GM23338 (cell line): ENCODE measurements around the gene PRR11. TPM values are rescaled to one million over a fixed set of nuclear protein-coding genes. Genes with fewer than 3 reads are reported as not detected.

Experiments used
- ATAC-seq: fragments of 200-7000 bp; cut with Tn5 transposase; 3 replicates; pipeline ENCODE4 v1.9.1; 2020
- DNase-seq: peaks from one replicate; pipeline ENCODE4 v3.0.0-alpha.2; 2015; ENCODE audit warnings: low spot score
- H2AFZ ChIP-seq: fragments of 200-600 bp; sonication (generic); 2 replicates; pipeline ENCODE4 v1.8.0; 2016; ENCODE audit warnings: antibody characterized with exemption, mild to moderate bottlenecking, moderate library complexity
- H3F3A ChIP-seq: fragments of 200-600 bp; sonication (generic); replicated peaks from 2 replicates; pipeline ENCODE4 v1.8.0; 2017; ENCODE audit warnings: antibody characterized with exemption, mixed run types, low read depth
- H3K27ac ChIP-seq: fragments of 200-600 bp; sonication (generic); 2 replicates; pipeline ENCODE4 v1.6.1; 2016; ENCODE audit warnings: low read depth
- H3K27me3 ChIP-seq: fragments of 200-600 bp; sonication (generic); 2 replicates; pipeline ENCODE4 v1.8.0; 2016; ENCODE audit warnings: mild to moderate bottlenecking, mixed run types, moderate library complexity; ENCODE audit not compliant: insufficient read depth
- H3K36me3 ChIP-seq: fragments of 200-600 bp; sonication (generic); 2 replicates; pipeline ENCODE4 v1.8.0; 2016; ENCODE audit warnings: mild to moderate bottlenecking; ENCODE audit not compliant: insufficient read depth
- H3K4me1 ChIP-seq: fragments of 200-600 bp; sonication (generic); 2 replicates; pipeline ENCODE4 v1.8.0; 2016; ENCODE audit warnings: mild to moderate bottlenecking, moderate library complexity; ENCODE audit not compliant: insufficient read depth
- H3K4me2 ChIP-seq: fragments of 200-600 bp; sonication (generic); 2 replicates; pipeline ENCODE4 v1.7.1; 2017; ENCODE audit warnings: mixed run types
- H3K4me3 ChIP-seq: fragments of 200-600 bp; sonication (generic); 2 replicates; pipeline ENCODE4 v1.6.1; 2016; ENCODE audit warnings: mixed run types
- H3K79me2 ChIP-seq: fragments of 200-600 bp; sonication (generic); replicated peaks from 2 replicates; pipeline ENCODE4 v1.8.0; 2017; ENCODE audit warnings: mild to moderate bottlenecking; ENCODE audit not compliant: insufficient read depth
- H3K9me2 ChIP-seq: fragments of 200-600 bp; sonication (generic); 2 replicates; pipeline ENCODE4 v1.8.0; 2017; ENCODE audit not compliant: insufficient read depth
- H4K20me1 ChIP-seq: fragments of 200-600 bp; sonication (generic); replicated peaks from 2 replicates; pipeline ENCODE4 v1.8.0; 2017; ENCODE audit warnings: mild to moderate bottlenecking; ENCODE audit not compliant: insufficient read depth
- H3K27ac Mint-ChIP-seq: 2 replicates; pipeline ENCODE4 v1.8.0; 2020; ENCODE audit warnings: inconsistent platforms, mild to moderate bottlenecking, moderate library complexity, mixed read lengths
- H3K27me3 Mint-ChIP-seq: 3 replicates; pipeline ENCODE4 v1.8.0; 2022; ENCODE audit warnings: low read depth, mild to moderate bottlenecking, moderate library complexity, mixed read lengths, inconsistent platforms; ENCODE audit not compliant: insufficient read depth, poor library complexity
- H3K36me3 Mint-ChIP-seq: 3 replicates; pipeline ENCODE4 v1.8.0; 2021; ENCODE audit warnings: low read depth, mild to moderate bottlenecking, inconsistent platforms, moderate library complexity, mixed read lengths
- H3K4me1 Mint-ChIP-seq: 3 replicates; pipeline ENCODE4 v1.8.0; 2020; ENCODE audit warnings: mild to moderate bottlenecking, inconsistent platforms, mixed read lengths
- H3K4me3 Mint-ChIP-seq: 3 replicates; pipeline ENCODE4 v1.8.0; 2021; ENCODE audit warnings: moderate library complexity, mild to moderate bottlenecking, inconsistent platforms, mixed read lengths
- H3K9me3 Mint-ChIP-seq: 3 replicates; pipeline ENCODE4 v1.8.0; 2020; ENCODE audit warnings: moderate library complexity, mild to moderate bottlenecking, inconsistent platforms, mixed read lengths
- CREB1 ChIP-seq: fragments of 250-450 bp; sonication (Bioruptor Pico); IDR thresholded peaks from 2 replicates; pipeline ENCODE4 v1.5.0; 2020; ENCODE audit warnings: low read depth, mild to moderate bottlenecking, moderate library complexity
- CTCF ChIP-seq, 2 experiments: fragments of 200-600 bp in 1 of 2; sonication (generic) in 1 of 2; conservative IDR thresholded peaks; 2 replicates each; pipeline versions ENCODE4 v1.5.1 to v1.6.1; 2016 to 2017; ENCODE audit warnings: antibody characterized with exemption in 2 of 2, low read depth in 2 of 2, mild to moderate bottlenecking in 2 of 2, moderate library complexity in 1 of 2
- EZH2 ChIP-seq: fragments of 200-600 bp; sonication (generic); IDR thresholded peaks from one replicate; pipeline ENCODE4 v1.8.0; 2017; ENCODE audit warnings: antibody characterized with exemption, mild to moderate bottlenecking, low read depth; ENCODE audit not compliant: unreplicated experiment
- EZH2phosphoT487 ChIP-seq: fragments of 200-600 bp; sonication (generic); IDR thresholded peaks from one replicate; pipeline ENCODE4 v1.8.1; 2018; ENCODE audit warnings: antibody characterized with exemption; ENCODE audit not compliant: unreplicated experiment
- NANOG ChIP-seq: IDR thresholded peaks from 2 replicates; pipeline ENCODE4 v1.6.1; 2016; ENCODE audit warnings: antibody characterized with exemption, borderline replicate concordance
- POLR2AphosphoS5 ChIP-seq: IDR thresholded peaks from 2 replicates; pipeline ENCODE4 v1.6.1; 2016; ENCODE audit warnings: antibody characterized with exemption, low read depth
- STAT1 ChIP-seq: IDR thresholded peaks from one replicate; pipeline ENCODE4 v1.6.1; 2016; ENCODE audit warnings: antibody characterized with exemption; ENCODE audit not compliant: unreplicated experiment
- ZNF114 ChIP-seq: fragments of 250-450 bp; sonication (Bioruptor Pico); IDR thresholded peaks from 2 replicates; pipeline ENCODE4 v1.5.0; 2020; ENCODE audit warnings: mild to moderate bottlenecking, moderate library complexity
- ZNF331 ChIP-seq: fragments of 250-450 bp; sonication (Bioruptor Pico); IDR thresholded peaks from 2 replicates; pipeline ENCODE4 v1.5.0; 2020; ENCODE audit warnings: low read depth, mild to moderate bottlenecking, moderate library complexity
- polyA plus RNA-seq: library from polyadenylated mRNA; unstranded; fragments of >200 nt; fragmentation: Nextera tagmentation; extraction: Ambion mirVana; gene quantifications from 2 replicates; pipeline ENCODE4 v1.2.1, GENCODE V29; 2016
- total RNA-seq: library from RNA; depleted of rRNA; stranded (reverse); fragments of >200 nt; shearing (Covaris generic); gene quantifications from 2 replicates; pipeline ENCODE4 v1.2.3, GENCODE V29; 2014
- TF ChIP-seq, protein P1 (sequence below): IDR thresholded peaks from 2 replicates; pipeline ENCODE4 v1.6.1; 2016; ENCODE audit warnings: antibody characterized with exemption

The PRR11 gene
- total and polyA plus RNA-seq, 2 experiments from 2014 or later, result 42.7 to 55.9 TPM

- Histone ChIP-seq H3K36me3 (no peaks in the 10 kb centered on the region), H3F3A (0 out of 2 replicates have a peak, but pooled peaks cover 6% of the 10 kb centered on the region), H3K27ac (no peak overlapping the region), H3K79me2 (no peaks in the 10 kb centered on the region), H3K4me2 (peak overlapping the region; percentile 87), H2AFZ (peak overlapping the region; percentile 93), H3K4me1 (no peaks in the 10 kb centered on the region), H4K20me1 (no peaks in the 10 kb centered on the region), H3K4me3 (peak overlapping the region; percentile 85), H3K27me3 (peaks cover 9% of the 10 kb centered on the region; the same call in 1 of the 2 replicates), H3K9me2 (no peaks in the 10 kb centered on the region)
- peak overlapping the region; percentile 92 for H3K4me3 Mint-ChIP-seq
- TF ChIP-seq ZNF114 (no peak), EZH2 (no peak), ZNF331 (CRISPR knock-in tag) (no peak), CREB1 (no peak), STAT1 (no peak), POLR2AphosphoS5 (no peak), CTCF (conservative IDR thresholded peaks at IDR 0.05; ENCODE audit: low read depth in 2 of 2) (no peak), NANOG (no peak)
- no peaks in the 10 kb centered on the region; the same call in 2 of the 3 replicates for H3K36me3 Mint-ChIP-seq
- DNase-seq (no peak), ATAC-seq (no peak)
- H3K27me3 Mint-ChIP-seq, result peaks cover 5% of the 10 kb centered on the region
- H3K9me3 Mint-ChIP-seq, result no peaks in the 10 kb centered on the region
- peaks cover 6% of the 10 kb centered on the region; the same call in 2 of the 3 replicates for H3K4me1 Mint-ChIP-seq
- H3K27ac Mint-ChIP-seq, result peak overlapping the region; percentile 88; the same call in 1 of the 2 replicates
Measured at GRCh38 chr17:59219992-59220327, 64.4 kb downstream of the PRR11 start.

DNA sequence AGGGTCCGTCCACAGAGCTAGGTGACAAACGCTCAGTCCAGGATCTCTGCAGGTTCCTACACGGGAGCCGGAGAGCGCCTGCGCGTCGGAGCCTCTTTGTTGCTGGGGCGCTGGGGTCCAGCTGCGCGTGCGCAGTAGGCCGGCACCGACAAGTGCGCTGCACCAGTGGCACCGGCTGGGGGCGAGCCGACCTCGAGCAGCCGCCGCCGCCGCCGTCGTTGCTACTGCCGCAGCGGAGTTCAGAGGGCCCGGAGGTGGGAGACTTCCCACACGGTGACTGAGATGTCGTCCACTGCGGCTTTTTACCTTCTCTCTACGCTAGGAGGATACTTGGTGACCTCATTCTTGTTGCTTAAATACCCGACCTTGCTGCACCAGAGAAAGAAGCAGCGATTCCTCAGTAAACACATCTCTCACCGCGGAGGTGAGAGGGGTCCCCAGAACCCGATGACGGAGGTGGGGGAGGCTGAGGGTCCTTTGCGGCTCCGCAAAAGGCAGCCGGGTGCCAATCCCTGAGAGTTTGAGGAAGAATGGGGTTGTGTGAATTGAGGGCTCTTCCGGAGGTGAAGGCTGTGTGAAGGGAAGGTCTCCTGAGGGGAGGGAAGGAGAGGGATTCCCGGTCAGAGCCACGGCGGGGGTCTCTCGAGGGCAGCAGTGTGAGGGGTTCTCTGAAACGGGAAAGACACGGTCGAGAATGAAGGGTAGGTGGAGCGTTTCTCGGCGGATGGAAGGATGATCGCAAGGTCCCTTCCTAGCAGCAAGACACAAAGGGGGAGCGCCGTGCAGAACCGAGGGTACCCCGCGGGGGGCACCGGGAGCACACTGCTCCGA lies 65.0 kb downstream of the PRR11 start, which contains the start of gene GDPD1:
Gene GDPD1, plus strand, starts transcription at position 184 of the 831 bp plus-strand sequence. Its CDS starts 99 bp downstream, at position 283.
- no peaks in the 10 kb centered on the region for H3K9me2 ChIP-seq
- Mint-ChIP-seq H3K36me3 (no peaks in the 10 kb centered on the region), H3K4me1 (peaks cover 6% of the 10 kb centered on the region; the same call in 2 of the 3 replicates), H3K27me3 (peaks cover 5% of the 10 kb centered on the region), H3K27ac (peak within 1 kb of the TSS; percentile 89), H3K4me3 (peak within 1 kb of the TSS; percentile 92), H3K9me3 (no peaks in the 10 kb centered on the region)
- H3K36me3 ChIP-seq, result no peaks in the 10 kb centered on the region
- peak within 1 kb of the TSS; percentile 85 for H3K4me3 ChIP-seq
- ATAC-seq, result peak; percentile 96
- no peaks in the 10 kb centered on the region for H3K4me1 ChIP-seq
- peak; percentile 98 for DNase-seq
- peak within 1 kb of the TSS; percentile 87 for H3K4me2 ChIP-seq
- H3K79me2 ChIP-seq, result no peaks in the 10 kb centered on the region
- H4K20me1 ChIP-seq, result no peaks in the 10 kb centered on the region
- H3F3A ChIP-seq, result 0 out of 2 replicates have a peak, but pooled peaks cover 6% of the 10 kb centered on the region
- peak within 1 kb of the TSS; percentile 92 for H3K27ac ChIP-seq
- peak within 1 kb of the TSS; percentile 100 for H2AFZ ChIP-seq
- H3K27me3 ChIP-seq, result peaks cover 9% of the 10 kb centered on the region; the same call in 1 of the 2 replicates
- TF ChIP-seq STAT1 (no peak), CTCF (conservative IDR thresholded peaks at IDR 0.05; ENCODE audit: low read depth in 2 of 2) (peak; percentile 44 to 71), POLR2AphosphoS5 (peak; percentile 83), NANOG (no peak), ZNF114 (no peak), EZH2 (peak; percentile 34), EZH2phosphoT487 (no peak)
- TF ChIP-seq, protein P1, sequence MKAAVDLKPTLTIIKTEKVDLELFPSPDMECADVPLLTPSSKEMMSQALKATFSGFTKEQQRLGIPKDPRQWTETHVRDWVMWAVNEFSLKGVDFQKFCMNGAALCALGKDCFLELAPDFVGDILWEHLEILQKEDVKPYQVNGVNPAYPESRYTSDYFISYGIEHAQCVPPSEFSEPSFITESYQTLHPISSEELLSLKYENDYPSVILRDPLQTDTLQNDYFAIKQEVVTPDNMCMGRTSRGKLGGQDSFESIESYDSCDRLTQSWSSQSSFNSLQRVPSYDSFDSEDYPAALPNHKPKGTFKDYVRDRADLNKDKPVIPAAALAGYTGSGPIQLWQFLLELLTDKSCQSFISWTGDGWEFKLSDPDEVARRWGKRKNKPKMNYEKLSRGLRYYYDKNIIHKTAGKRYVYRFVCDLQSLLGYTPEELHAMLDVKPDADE, result no peak
